LNCaP clone FGC (cell line): ENCODE results near the gene DCK.

ENCODE experiments used
- DNase-seq: peaks from one replicate; pipeline ENCODE4 v3.0.0-alpha.2; 2011; ENCODE audit warnings: low read depth
- H3K4me3 ChIP-seq: 2 replicates; pipeline ENCODE4 v1.5.1; 2011; ENCODE audit warnings: mild to moderate bottlenecking, low read depth, low read length, control low read depth
- CTCF ChIP-seq: IDR thresholded peaks from 2 replicates; pipeline ENCODE4 v1.5.1; 2012; ENCODE audit warnings: mild to moderate bottlenecking; ENCODE audit not compliant: control insufficient read depth, insufficient read depth; ENCODE audit errors: extremely low read depth

The DCK gene

DNA sequence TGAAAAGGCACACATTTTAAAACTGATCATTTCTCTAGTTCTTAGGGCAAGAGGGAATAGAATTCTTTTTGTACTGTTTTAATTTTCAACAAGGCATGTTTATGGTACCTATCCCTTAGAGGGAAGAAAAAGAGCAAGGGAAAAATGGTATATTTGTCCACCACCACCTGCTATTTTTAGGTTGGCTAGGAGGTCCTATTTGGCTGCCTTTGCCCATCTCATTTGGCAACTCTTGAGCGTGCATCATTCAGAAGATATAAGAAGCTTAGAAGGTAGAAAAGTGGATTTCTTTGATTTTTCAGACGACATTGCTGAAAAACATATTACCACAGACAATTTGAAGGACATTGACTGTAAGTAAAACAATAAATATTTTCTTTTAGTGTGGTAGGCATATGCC is 69.0 kb downstream of the DCK start:
- no peak for DNase-seq
- no peak overlapping the region for H3K4me3 ChIP-seq
- TF ChIP-seq CTCF = no peak

GRCh38 chr4:71063711-71064110 is 70.3 kb downstream of the DCK start:
- DNase-seq = peak; percentile 76
- no peak for TF ChIP-seq CTCF
- no peak overlapping the region for H3K4me3 ChIP-seq

DNA sequence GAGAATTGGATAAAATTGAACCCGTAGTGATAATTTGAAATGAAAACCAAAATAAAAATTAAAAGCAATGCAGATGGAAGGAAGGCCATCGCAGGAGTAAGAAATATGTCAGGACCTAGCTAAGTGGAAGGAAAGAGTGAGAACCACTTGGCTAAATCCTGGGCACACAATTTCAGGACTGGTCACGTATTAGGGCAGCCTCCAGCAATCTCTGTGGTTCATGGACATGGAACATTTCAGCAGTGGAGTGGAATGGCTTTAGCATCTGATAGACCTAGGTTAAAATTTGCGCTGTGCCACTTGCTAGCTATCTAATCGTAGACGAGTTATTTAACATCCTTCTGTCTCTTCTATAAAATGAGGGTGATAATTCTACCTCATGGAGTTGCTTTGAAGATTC is 71.1 kb downstream of the DCK start:
- H3K4me3 ChIP-seq = no peak overlapping the region
- TF ChIP-seq CTCF = no peak
- no peak for DNase-seq

DNA sequence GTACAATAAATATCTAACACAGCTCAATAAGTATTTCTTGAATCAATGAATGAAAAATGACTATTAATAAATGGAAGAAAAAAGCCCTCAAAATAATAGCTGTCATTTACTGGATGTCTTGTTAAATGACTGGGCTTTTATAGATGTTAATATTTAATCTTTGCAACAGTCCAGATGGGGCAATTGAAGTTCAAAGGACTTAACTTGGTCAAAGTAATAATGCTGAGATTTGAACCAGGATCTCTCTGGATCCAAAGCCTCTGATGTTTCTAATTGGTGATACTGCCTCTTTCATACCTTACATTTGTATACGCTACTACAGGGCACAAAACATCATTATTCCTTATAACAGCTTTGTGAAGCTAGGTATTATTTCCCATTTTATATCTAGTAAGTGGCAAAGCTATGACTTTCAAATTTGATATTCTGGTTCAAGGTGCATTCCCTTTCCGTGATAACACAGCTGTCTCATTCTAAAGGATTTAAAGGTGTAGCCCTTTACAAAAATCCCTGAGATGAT is 72.6 kb downstream of the DCK start:
- H3K4me3 ChIP-seq = no peak overlapping the region
- TF ChIP-seq CTCF = no peak
- DNase-seq = no peak

- no peak for TF ChIP-seq CTCF
- H3K4me3 ChIP-seq = no peak overlapping the region
- peak; percentile 90 for DNase-seq
Observed at GRCh38 chr4:71066737-71067716, 73.6 kb downstream of the DCK start.

- no peak for TF ChIP-seq CTCF
- DNase-seq = no peak
- H3K4me3 ChIP-seq = no peak overlapping the region
Observed at GRCh38 chr4:71069063-71069462, 75.6 kb downstream of the DCK start.

- DNase-seq = no peak
- no peak overlapping the region for H3K4me3 ChIP-seq
- TF ChIP-seq CTCF = no peak
Observed at GRCh38 chr4:71070015-71070414, 76.6 kb downstream of the DCK start.
